HG02943 (cell line): ENCODE data around the gene RHOBTB1.
"Not testable (repeated sequence)": the region's sequence is repeated elsewhere in the genome, so short reads cannot be mapped to it uniquely, and the experiment has no call there.

Source experiments
- ATAC-seq: cut with Tn5 transposase; IDR thresholded peaks from one replicate; pipeline ENCODE4 v1.9.1; 2021; ENCODE audit warnings: mild to moderate bottlenecking, low read depth, moderate library complexity; ENCODE audit not compliant: unreplicated experiment

Gene RHOBTB1

DNA sequence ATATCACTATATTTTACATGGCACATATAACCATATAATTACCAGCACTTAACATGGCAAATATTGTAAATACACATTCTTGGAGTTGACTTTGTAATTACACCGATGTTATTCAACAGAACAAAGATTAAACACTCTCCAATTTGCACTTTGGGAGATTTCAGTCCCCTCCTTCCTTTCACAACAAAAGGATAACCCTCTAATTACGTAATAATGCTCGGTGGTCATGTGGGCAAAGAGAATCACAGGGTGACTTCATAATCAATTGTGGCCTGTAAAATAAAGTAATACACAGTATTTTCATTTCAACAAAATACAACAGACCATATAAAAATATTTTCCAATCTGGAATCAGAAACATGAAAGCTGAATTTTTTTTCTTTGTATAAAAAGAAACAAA, 73.2 kb downstream of the RHOBTB1 start:
- ATAC-seq, result no peak

DNA sequence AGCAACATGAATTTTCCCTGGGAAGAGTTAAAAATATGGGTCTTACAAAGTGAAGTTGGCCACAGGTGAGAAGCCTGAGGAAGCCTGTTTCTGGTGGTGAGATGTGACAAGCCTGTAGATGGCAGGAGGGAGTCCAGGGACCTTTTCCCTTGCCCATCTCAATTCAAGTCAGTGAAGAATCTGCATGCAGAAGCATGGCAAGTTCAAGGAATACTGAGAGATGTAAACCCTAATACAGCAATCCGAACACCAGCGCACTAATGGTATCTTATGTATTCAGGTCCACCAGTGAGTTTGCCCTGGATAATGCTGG, 73.6 kb downstream of the RHOBTB1 start:
- no peak for ATAC-seq

DNA sequence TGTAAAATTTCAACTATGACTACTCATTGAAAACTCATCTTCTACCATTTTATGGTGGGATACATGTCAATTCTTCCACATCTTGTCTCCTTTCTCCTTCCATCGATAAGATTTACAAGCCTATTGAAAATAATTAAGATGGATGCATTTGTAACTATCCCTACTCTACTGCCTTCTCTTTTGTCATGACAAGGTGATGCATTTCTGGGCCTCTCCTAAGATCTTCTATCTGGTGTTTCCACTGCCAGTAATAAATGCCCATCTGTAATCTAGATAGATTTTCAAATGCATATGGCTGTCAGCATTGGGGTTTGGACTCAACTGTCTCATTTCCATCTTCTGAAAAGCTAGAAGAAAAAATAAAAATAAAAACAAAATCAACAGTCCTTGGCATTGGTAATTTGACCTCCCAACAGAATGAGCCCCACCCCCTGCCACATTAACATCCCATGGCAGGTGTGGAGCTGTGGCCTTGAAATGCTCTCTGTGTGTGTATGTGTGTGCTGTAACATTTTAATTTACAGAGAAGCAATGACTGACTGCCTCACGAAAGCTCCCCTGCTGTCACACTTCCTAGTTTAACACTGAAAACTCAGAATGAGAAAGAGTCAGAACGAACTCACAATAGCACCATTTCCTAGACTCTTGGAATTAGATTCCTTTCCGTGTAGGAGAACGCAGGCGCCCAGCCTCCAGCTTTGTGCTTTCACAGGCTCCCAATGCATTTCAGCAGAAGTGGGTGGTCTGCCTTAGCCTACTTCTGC, 74.2 kb downstream of the RHOBTB1 start:
- no peak for ATAC-seq

DNA sequence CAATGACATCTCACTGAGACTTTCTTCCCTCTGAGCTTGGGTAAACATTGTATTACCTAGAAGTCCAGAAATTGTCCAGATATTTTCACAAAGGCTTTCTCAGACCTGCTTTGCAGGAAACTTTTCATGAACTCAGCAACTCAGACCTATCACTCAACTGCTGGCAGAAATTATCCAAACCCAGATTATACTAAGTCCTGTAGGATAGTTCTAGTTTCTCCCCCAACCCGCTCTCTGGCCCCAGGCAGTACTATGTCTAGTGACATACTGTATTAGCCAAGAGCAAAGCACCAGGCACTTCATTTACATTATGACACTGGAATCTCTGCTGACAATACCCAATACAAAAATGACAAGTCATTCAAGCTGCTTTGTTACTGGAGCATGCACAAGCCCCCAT, 75.0 kb downstream of the RHOBTB1 start:
- no peak for ATAC-seq

DNA sequence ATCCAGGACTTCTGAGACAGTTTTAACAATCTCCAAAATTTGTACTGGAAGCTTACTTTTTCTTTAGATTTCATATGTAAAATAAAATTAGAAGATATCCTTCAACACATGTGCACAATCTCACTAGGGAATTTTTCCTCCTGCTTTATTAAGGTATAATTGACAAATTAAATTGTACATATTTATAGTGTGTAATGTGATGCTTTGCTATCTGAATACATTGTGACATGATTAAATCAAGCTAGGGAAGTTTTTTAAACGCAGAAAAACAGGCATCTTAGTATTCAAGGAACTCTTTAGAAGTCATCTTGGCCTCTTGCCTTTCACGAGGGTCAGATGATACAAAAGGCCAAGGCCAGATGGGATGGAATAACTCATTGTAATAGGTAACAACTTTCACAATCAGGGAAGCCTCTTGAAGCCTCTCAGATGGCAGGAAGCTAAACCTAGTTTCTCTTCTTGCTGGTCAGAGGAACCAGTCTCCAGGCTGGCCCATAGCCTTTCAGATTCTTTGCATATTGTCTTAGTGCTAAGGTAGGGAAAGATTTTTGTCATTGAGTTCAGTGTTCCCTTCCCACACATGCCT, 78.7 kb downstream of the RHOBTB1 start:
- ATAC-seq, result no peak

DNA sequence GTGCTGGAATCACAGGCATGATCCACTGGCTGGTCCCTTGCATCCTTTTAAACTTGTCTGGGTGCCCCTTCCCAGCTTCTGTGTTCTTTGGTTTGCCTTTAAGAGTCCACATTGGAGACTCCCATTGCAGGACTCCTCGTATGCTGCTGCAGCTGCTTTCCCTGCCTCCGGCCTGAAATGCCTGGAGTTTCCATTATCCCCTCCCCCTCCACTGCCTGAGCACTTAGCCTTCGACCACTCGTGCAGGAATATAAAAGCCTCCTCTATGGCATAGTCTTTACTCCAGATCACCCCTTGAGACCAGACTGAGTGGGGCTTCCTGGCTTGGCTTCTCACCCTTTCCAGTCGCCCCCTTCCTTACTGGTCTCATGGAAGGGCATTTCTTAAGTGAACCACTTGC, 80.2 kb downstream of the RHOBTB1 start:
- no peak for ATAC-seq

DNA sequence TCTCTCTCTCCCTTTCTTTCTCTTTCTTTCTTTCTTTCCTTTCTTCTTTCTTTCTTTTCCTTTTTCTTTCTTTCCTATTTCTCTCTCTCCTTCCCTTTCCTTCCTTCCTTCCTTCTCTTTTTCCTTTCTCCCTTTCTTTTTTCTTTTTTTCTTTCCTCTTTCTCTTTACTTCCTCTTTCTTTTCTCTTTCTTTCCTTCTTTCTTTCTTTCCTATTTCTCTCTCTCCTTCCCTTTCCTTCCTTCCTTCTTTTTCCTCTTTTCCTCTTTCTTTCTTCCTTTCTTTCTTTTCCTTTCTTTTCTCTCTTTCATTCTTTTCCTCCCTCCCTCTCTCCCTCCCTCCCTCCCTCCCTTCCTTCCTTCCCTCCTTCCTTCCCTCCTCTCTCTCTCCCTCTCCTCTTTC, 81.5 kb downstream of the RHOBTB1 start:
- ATAC-seq, result no peak

DNA sequence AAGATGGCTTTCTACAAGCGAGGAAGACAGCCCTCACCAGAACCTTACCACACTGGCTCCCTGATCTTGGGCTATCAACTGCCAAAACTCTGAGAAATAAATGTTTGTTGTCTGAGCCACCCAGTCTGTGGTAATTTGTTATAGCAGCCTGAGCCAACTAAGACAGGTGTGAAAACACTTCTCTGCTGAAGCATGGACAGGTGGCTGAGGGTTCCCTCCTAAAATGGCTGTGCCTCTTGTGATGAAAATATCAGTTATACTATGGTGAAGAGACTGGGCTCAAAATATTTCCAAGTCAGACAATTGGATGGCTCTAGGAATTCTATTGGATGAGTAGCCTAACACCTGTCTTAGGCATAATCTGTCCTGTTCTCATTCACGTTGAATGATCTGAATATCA, 87.6 kb downstream of the RHOBTB1 start:
- ATAC-seq, result no peak

DNA sequence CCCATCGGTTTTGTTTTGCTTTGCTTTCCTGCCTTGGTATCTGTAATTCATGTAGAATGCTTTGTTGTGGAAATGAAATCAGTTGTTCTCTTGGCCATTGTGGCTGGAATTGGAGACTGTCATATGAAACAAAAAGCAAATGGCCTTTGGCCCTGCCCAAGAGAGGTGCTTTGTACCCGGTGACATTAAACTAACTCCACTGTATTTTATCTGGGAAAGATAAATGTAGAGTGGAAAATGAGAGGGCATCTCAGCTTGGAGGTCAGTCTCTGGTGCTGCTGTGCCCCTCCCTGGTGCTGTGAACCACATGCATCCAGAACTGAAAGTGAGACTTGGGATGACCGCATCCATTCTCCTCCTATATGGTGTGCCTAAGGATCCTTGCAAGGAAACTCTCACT, 90.3 kb downstream of the RHOBTB1 start:
- no peak for ATAC-seq

DNA sequence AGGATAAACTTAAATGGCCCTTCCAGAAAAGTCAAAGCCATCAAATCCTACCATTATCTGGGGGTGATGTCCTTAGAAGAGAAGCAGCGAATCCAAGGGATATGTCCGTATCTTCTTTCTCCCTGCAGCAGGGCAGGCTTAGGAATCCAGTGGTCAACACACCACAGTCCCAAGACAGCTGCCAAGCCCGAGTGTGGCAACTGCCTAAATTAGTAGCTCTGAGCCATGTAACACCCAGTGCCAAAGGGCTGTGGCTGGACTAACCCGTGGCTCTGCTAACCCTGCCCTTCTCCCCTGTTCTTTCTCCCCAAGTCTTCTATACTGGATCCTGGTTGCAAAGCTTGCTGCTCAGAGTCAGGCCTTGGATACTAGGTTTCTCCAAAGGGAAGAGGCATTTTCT, 90.9 kb downstream of the RHOBTB1 start:
- no peak for ATAC-seq

DNA sequence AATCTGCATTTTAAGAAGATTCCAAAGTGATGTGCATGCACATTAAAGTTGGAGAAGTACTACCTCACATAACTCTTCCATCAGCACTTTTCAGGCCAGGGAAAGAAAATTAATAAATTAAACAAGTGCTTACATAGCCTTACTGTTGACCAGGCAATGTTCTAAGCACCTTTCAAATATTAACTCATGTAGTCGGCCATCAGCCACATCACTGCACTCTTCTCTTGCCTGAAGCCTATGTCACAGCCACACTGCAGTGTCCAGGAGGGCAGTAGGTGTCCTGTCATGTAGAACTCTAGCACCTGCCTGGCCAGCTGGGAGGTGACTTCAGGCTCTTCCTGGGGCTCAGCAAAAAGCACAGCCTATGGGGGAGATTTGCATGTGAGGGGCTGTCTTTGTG, 94.2 kb downstream of the RHOBTB1 start:
- ATAC-seq, result no peak

DNA sequence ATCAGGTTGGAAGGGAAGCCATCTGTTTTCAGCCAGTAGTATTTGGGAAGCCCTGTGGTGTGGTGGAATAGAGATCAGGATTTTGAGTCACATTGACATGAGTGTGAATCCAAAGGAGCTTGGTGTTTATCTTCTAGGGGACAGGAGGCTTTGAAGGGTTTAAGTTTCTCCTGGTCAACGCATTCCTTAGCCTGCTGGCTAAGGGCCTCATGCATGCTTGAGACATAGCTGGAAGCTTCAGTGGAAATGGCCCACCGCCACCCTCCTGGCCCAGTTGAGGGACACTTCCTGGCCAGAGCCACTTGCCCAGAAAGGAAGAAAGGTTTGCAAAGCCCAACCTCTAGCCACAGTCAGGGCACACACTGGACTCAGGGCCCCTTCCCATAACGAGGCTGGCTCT, 94.8 kb downstream of the RHOBTB1 start:
- ATAC-seq, result no peak

DNA sequence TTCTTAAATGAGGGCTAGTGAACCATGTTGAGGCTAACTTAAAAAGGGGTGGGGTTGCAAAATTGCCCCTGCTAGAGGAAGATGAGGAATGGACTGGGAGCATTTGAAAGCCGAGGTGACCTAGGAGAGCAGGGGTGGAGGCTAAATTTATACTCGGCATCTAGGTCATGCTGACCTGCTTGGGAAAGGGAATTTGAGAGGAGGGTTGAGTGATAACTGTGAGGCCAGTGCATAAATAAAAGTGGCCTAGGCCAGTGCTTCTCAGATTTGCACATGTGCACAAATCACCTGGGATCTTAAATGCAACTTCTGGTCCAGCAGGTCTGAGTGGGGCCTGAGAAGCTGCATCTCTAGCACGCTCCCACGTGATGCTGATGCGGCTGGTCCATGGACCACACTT, 95.3 kb downstream of the RHOBTB1 start:
- ATAC-seq, result no peak

DNA sequence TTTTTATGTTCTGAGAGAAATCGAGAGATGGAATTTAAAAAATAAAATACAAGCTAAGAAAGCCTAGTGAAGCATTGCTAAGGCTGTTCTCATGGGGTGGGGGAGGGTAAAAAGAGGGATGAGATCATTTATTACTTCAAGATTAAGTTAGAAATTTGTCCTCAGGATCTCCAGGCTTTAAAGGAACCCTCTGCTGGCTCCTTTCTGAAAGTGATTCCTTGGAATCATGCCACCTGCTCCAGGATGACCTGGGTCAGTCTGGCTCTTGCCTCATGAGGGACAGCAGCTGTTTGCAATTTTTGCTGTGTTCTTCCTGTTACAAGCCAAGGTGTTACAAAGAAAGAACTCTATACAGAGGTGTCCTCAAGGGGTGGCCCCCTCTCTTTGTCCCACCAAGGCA, 95.9 kb downstream of the RHOBTB1 start:
- ATAC-seq, result no peak

DNA sequence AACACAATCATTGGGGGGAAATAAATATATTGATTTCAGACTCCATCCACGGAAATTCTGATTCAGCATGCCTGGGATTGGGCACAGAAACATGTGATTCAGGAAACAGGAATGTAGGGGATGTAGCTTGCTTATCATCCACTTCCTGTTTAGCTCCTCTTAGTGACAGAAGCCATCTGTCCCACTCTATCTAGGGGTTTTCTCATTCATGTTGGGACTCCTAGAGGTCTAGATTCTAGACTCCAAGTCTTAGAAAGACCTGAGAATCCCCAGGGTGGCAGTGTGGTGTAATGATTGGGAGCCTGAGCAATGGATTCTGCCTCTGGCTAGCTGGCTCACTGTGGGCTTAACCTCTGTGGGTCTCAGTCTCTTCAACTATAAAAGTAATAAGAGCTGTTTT, 97.8 kb downstream of the RHOBTB1 start:
- ATAC-seq, result no peak

DNA sequence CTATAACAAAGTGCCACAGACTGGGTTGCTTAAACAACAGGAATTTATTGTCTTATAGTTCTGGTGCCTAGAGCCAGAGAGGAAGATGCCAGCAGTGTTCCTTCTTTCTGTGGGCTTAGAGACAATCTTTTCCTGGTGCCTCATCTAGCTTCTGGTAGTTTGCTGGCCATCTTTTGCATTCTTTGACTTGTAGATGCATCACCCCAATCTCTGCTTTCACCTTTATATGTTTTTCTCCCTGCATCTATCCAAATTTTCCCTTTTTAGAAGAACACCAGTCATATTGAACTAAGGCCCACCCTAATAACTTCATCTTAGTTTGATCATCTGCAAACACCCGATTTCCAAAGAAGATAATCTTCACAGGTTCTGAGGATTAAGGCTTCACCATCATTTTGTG, 98.9 kb downstream of the RHOBTB1 start:
- no peak for ATAC-seq

DNA sequence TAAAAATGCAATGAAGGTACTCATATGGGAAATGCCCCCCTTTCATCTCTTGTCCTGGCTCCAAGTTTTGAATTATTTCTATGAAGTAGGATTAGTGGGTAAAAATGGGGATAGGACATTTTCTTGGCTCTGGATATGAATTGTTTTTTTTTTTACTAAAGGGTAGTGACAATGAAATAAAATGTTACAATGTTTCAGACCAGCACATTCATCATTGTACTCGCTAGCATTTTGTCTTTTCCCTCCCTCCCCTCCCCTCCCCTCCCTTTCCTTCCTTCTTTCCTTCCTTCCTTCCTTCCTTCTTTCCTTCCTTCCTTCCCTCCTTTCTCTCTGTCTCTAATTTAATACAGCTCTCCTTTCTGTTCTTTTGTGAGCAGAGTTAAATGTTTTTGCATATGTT, 101.3 kb downstream of the RHOBTB1 start:
- no peak for ATAC-seq

DNA sequence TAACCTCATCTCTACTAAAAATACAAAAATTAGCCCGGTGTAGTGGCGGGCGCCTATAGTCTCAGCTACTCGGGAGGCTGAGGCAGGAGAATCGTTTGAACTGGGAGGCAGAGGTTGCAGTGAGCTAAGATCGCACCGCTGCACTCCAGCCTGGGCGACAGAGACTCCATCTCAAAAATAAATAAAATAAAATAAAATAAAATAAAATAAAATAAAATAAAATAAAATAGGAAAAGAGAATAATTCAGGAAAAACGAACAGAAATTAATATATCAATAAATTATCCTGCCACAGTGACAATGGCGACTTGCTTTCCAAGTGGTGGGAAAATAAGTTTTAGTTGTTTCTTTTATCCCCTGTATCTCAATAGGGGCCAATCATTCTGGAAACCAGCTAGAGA, 102.8 kb downstream of the RHOBTB1 start:
- not testable (repeated sequence) for ATAC-seq

DNA sequence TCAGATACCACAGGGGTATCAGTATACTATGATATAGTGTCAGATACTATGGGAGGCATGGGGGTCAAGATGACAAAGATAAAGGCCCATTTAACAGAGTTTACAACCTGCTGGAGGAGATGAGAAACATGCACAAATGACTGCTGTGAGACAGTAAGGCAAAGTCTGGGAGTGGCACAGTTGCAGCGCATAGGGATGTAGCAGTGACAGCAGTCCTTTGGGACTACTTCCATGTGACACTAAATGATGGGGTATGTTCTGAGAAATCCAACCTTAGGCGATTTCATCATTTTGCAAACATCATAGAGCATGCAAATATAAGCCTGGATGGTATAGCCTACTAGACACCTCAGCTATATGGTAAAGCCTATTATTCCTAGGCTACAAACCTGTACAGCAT, 108.9 kb downstream of the RHOBTB1 start:
- no peak for ATAC-seq

DNA sequence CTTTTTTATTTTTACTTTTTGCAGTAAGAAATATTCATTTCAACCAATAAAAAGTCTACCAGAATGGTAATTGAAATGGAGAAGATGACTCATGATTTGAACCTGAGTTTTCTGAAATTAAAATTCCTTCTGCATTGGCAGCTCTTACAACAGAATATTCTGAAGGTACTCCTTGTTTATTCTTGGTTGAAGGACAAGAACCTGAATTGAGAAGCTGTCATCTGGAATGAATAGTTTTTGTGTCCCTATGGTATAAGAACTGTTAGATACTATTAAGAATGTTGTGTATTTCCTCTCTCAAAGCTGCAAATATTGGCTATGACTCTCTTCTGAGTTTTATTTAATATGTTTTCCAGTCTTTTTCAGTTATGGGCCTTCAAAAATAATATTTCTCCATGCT, 109.6 kb downstream of the RHOBTB1 start:
- ATAC-seq, result no peak

DNA sequence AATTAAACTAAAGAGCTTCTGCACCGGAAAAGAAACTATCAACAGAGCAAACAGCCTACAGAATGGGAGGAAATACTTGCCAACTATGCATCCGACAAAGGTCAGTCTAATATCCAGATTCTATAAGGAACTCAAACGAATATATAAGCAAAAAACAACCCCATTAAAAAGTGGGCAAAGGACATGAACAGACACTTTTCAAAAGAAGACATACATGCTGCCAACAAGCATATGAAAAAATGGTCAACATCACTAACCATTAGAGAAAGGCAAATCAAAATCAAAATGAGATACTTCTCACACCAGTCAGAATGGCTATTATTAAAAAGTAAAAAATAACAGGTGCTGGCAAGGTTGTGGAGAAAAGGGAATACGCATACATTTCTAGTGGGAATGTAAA, 111.8 kb downstream of the RHOBTB1 start:
- not testable (repeated sequence) for ATAC-seq

DNA sequence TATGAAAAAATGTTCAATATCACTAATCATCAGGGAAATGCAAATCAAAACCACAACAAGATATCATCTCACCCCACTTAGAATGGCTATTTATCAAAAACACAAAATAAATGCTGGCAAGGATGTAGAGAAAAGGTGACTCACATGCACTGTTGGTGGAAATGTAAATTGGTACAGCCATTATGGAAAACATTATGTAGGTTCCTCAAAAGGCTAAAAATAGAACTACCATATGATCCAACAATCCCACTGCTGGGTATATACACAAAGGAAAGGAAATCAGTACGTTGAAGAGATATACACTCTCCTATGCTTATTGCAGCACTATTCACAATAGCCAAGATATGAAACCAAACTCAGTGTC, 115.5 kb downstream of the RHOBTB1 start:
- no peak for ATAC-seq
